H1 (cell line): ENCODE data around the gene MUSTN1. TPM values are rescaled to one million over a fixed set of nuclear protein-coding genes. Genes with fewer than 3 reads are reported as not detected.

Source experiments
- CTCF ChIA-PET: fragments of 300-600 bp; sonication (Branson Sonifier 250); formaldehyde crosslinking; loops from one replicate; lab custom pipeline; 2021; ENCODE audit not compliant: partially characterized antibody; lab: Charles Lee
- POLR2A ChIA-PET: fragments of 300-600 bp; sonication (Branson Sonifier 250); formaldehyde crosslinking; loops from one replicate; lab custom pipeline; 2021; ENCODE audit warnings: inconsistent platforms; ENCODE audit not compliant: partially characterized antibody; lab: Charles Lee
- DNase-seq, 2 experiments: peaks; one replicate each; pipeline versions ENCODE4 v3.0.0 to v3.0.0-alpha.2; 2010 to 2022; ENCODE audit warnings: low spot score in 2 of 2, low read depth in 1 of 2, mixed read lengths in 1 of 2
- FAIRE-seq: peaks from 2 replicates; lab custom pipeline; 2011; peaks lifted over from hg19 to GRCh38; lab: Jason Lieb, UNC
- H2AFZ ChIP-seq: 2 replicates; pipeline ENCODE4 v1.8.1; 2012; ENCODE audit warnings: low read length, inconsistent platforms
- H2AK5ac ChIP-seq: 2 replicates; pipeline ENCODE4 v1.6.1; 2013; ENCODE audit warnings: low read depth, low read length
- H2BK120ac ChIP-seq: replicated peaks from 2 replicates; pipeline ENCODE3; 2013; ENCODE audit warnings: low read depth, low read length, inconsistent platforms
- H2BK12ac ChIP-seq: 2 replicates; pipeline ENCODE4 v1.6.1; 2013; ENCODE audit warnings: low read depth, low read length
- H2BK15ac ChIP-seq: 2 replicates; pipeline ENCODE4 v1.6.1; 2013; ENCODE audit warnings: low read length
- H2BK20ac ChIP-seq: 2 replicates; pipeline ENCODE4 v1.6.1; 2013; ENCODE audit warnings: low read length
- H2BK5ac ChIP-seq: 2 replicates; pipeline ENCODE4 v1.6.1; 2013; ENCODE audit warnings: low read depth, low read length
- H3K14ac ChIP-seq: 2 replicates; pipeline ENCODE4 v1.6.1; 2013; ENCODE audit warnings: inconsistent platforms; ENCODE audit not compliant: insufficient read length
- H3K18ac ChIP-seq: 2 replicates; pipeline ENCODE4 v1.6.1; 2013; ENCODE audit warnings: low read length; ENCODE audit errors: extremely low read depth
- H3K23ac ChIP-seq: 2 replicates; pipeline ENCODE4 v1.6.1; 2013; ENCODE audit warnings: inconsistent platforms; ENCODE audit not compliant: insufficient read length
- H3K23me2 ChIP-seq: 2 replicates; pipeline ENCODE4 v1.6.1; 2013; ENCODE audit warnings: low read depth, low read length
- H3K27ac ChIP-seq: 2 replicates; pipeline ENCODE4 v1.6.1; 2011; ENCODE audit warnings: low read depth, low read length, inconsistent platforms
- H3K27me3 ChIP-seq, 4 experiments: replicated peaks in 1 of 4; 1 replicate in 1 of 4; 2 replicates in 3 of 4; pipeline versions ENCODE4 v1.6.1 to v1.8.1; 2011 to 2013; ENCODE audit warnings: low read length in 3 of 4, mild to moderate bottlenecking in 3 of 4, inconsistent platforms in 2 of 4, mixed read lengths in 2 of 4, moderate library complexity in 1 of 4; ENCODE audit not compliant: control insufficient read depth in 3 of 4, insufficient read depth in 3 of 4; ENCODE audit errors: extremely low read depth in 1 of 4
- H3K36me3 ChIP-seq, 4 experiments: 2 replicates each; pipeline versions ENCODE4 v1.6.1 to v1.8.1; 2011 to 2013; ENCODE audit warnings: mild to moderate bottlenecking in 4 of 4, low read length in 3 of 4, moderate library complexity in 2 of 4, control low read depth in 1 of 4, inconsistent platforms in 1 of 4; ENCODE audit not compliant: insufficient read depth in 4 of 4, control insufficient read depth in 2 of 4
- H3K4ac ChIP-seq: replicated peaks from 2 replicates; pipeline ENCODE3; 2013; ENCODE audit warnings: low read length, low read depth, mixed read lengths, inconsistent platforms; ENCODE audit not compliant: insufficient read length
- H3K4me1 ChIP-seq, 4 experiments: replicated peaks in 1 of 4; 1 replicate in 1 of 4; 2 replicates in 3 of 4; pipeline versions ENCODE4 v1.6.1 to v1.8.1; 2011 to 2013; ENCODE audit warnings: low read length in 3 of 4, inconsistent platforms in 2 of 4, mixed read lengths in 1 of 4; ENCODE audit not compliant: insufficient read depth in 4 of 4, control insufficient read depth in 3 of 4
- H3K4me2 ChIP-seq, 2 experiments: 2 replicates each; pipeline versions ENCODE4 v1.6.1 to v1.8.1; 2011 to 2013; ENCODE audit warnings: low read depth in 2 of 2, low read length in 2 of 2, control low read depth in 1 of 2, inconsistent platforms in 1 of 2, mild to moderate bottlenecking in 1 of 2; ENCODE audit not compliant: insufficient read depth in 1 of 2
- H3K4me3 ChIP-seq, 4 experiments: fragments of 200-600, 300-600 bp in 1 of 4; sonication (generic), shearing (Covaris generic), sonication (Bioruptor Twin) in 1 of 4; 2 replicates each; pipeline versions ENCODE4 v1.5.1 to v1.8.1; 2011 to 2016; ENCODE audit warnings: low read length in 4 of 4, low read depth in 3 of 4, control low read depth in 2 of 4, inconsistent platforms in 2 of 4, mild to moderate bottlenecking in 2 of 4, mixed read lengths in 1 of 4, moderate library complexity in 1 of 4; ENCODE audit not compliant: insufficient read depth in 2 of 4; ENCODE audit errors: extremely low read depth in 1 of 4
- H3K56ac ChIP-seq: replicated peaks from 2 replicates; pipeline ENCODE3; 2013; ENCODE audit warnings: low read depth, mild to moderate bottlenecking, mixed read lengths, low read length, inconsistent platforms; ENCODE audit not compliant: insufficient read length
- H3K79me1 ChIP-seq: 2 replicates; pipeline ENCODE4 v1.6.1; 2013; ENCODE audit warnings: low read depth, low read length, control low read depth
- H3K79me2 ChIP-seq, 2 experiments: 2 replicates each; pipeline versions ENCODE4 v1.6.1 to v1.8.1; 2012 to 2013; ENCODE audit warnings: low read length in 2 of 2, mild to moderate bottlenecking in 2 of 2, inconsistent platforms in 1 of 2; ENCODE audit not compliant: insufficient read depth in 2 of 2, control insufficient read depth in 1 of 2
- H3K9ac ChIP-seq, 4 experiments: replicated peaks in 1 of 4; 1 replicate in 1 of 4; 2 replicates in 3 of 4; pipeline versions ENCODE4 v1.6.1 to v1.8.1; 2011 to 2013; ENCODE audit warnings: low read depth in 3 of 4, low read length in 3 of 4, control low read depth in 2 of 4, mild to moderate bottlenecking in 2 of 4, moderate library complexity in 2 of 4, inconsistent platforms in 1 of 4; ENCODE audit errors: extremely low read depth in 1 of 4
- H3K9me3 ChIP-seq, 2 experiments: 2 replicates each; pipeline versions ENCODE4 v1.6.1 to v1.8.1; 2012 to 2013; ENCODE audit warnings: mild to moderate bottlenecking in 2 of 2, moderate library complexity in 2 of 2, control low read depth in 1 of 2, inconsistent platforms in 1 of 2, low read depth in 1 of 2, low read length in 1 of 2, mixed read lengths in 1 of 2; ENCODE audit not compliant: insufficient read depth in 2 of 2
- H4K20me1 ChIP-seq, 2 experiments: replicated peaks in 1 of 2; 2 replicates each; pipeline versions ENCODE3 to v1.8.1; 2011 to 2013; ENCODE audit warnings: inconsistent platforms in 2 of 2, low read length in 2 of 2, mild to moderate bottlenecking in 1 of 2; ENCODE audit not compliant: insufficient read depth in 2 of 2, control insufficient read depth in 1 of 2
- H4K5ac ChIP-seq: 2 replicates; pipeline ENCODE4 v1.6.1; 2013; ENCODE audit warnings: low read length, low read depth, mixed read lengths, inconsistent platforms; ENCODE audit not compliant: insufficient read length
- H4K8ac ChIP-seq: 2 replicates; pipeline ENCODE4 v1.8.0; 2013; ENCODE audit warnings: mild to moderate bottlenecking, moderate library complexity, low read length, inconsistent platforms; ENCODE audit not compliant: insufficient read depth; ENCODE audit errors: extremely low read depth
- H4K91ac ChIP-seq: replicated peaks from 2 replicates; pipeline ENCODE3; 2013; ENCODE audit warnings: low read length, mixed read lengths, inconsistent platforms; ENCODE audit not compliant: insufficient read length
- BRCA1 ChIP-seq: IDR thresholded peaks from 2 replicates; pipeline ENCODE4 v1.6.1; 2012; ENCODE audit warnings: low read depth, low read length, improper control_type of control experiment
- CHD2 ChIP-seq: IDR thresholded peaks from 2 replicates; pipeline ENCODE4 v1.6.1; 2012; ENCODE audit warnings: low read length, improper control_type of control experiment
- CTBP2 ChIP-seq: IDR thresholded peaks from 2 replicates; pipeline ENCODE4 v1.7.0; 2011; ENCODE audit warnings: borderline replicate concordance, mild to moderate bottlenecking, moderate library complexity, mixed read lengths, low read length; ENCODE audit not compliant: insufficient read depth, insufficient read length
- CTCF ChIP-seq, 3 experiments: IDR thresholded peaks; 1 replicate in 2 of 3; 2 replicates in 1 of 3; pipeline versions ENCODE4 v1.5.1 to v1.6.1; 2011; ENCODE audit warnings: low read length in 3 of 3, mild to moderate bottlenecking in 3 of 3, inconsistent platforms in 2 of 3, low read depth in 1 of 3, moderate library complexity in 1 of 3; ENCODE audit not compliant: insufficient read depth in 1 of 3; ENCODE audit errors: control extremely low read depth in 1 of 3
- EP300 ChIP-seq, 2 experiments: IDR thresholded peaks; 1 replicate in 1 of 2; 2 replicates in 1 of 2; pipeline ENCODE4 v1.6.1; 2011 to 2012; ENCODE audit warnings: low read depth in 2 of 2, low read length in 2 of 2, mild to moderate bottlenecking in 2 of 2, borderline replicate concordance in 1 of 2, inconsistent platforms in 1 of 2, moderate library complexity in 1 of 2
- GTF2F1 ChIP-seq: IDR thresholded peaks from 2 replicates; pipeline ENCODE4 v1.6.1; 2012; ENCODE audit warnings: low read depth, low read length, improper control_type of control experiment, borderline replicate concordance
- HDAC6 ChIP-seq: IDR thresholded peaks from one replicate; pipeline ENCODE4 v1.7.1; 2012; ENCODE audit warnings: low read depth, mild to moderate bottlenecking, inconsistent platforms, low read length, moderate library complexity
- MAFK ChIP-seq: IDR thresholded peaks from 2 replicates; pipeline ENCODE4 v1.6.1; 2012; ENCODE audit warnings: low read depth, mild to moderate bottlenecking, improper control_type of control experiment, low read length
- POLR2A ChIP-seq, 2 experiments: IDR thresholded peaks; 1 replicate in 1 of 2; 2 replicates in 1 of 2; pipeline ENCODE4 v1.6.1; 2011; ENCODE audit warnings: low read depth in 2 of 2, low read length in 2 of 2, mild to moderate bottlenecking in 2 of 2; ENCODE audit errors: control extremely low read depth in 1 of 2
- SIN3A ChIP-seq, 2 experiments: IDR thresholded peaks in 1 of 2; conservative IDR thresholded peaks in 1 of 2; 2 replicates each; pipeline ENCODE4 v1.6.1; 2011 to 2012; ENCODE audit warnings: low read length in 2 of 2, improper control_type of control experiment in 1 of 2, low read depth in 1 of 2, mild to moderate bottlenecking in 1 of 2
- WGBS, 2 experiments: shearing (Covaris generic) in 1 of 2; methylation state at CpG; one replicate each; pipeline versions ENCODE4 v1.1.6 to v1.1.7; 2013 to 2015; ENCODE audit warnings: low lambda C conversion rate in 2 of 2, mixed read lengths in 2 of 2, inconsistent platforms in 1 of 2, low coverage in 1 of 2, missing lambda C conversion rate in 1 of 2; ENCODE audit not compliant: insufficient replicate concordance in 2 of 2, insufficient coverage in 1 of 2, insufficient read length in 1 of 2; ENCODE audit errors: extremely low coverage in 1 of 2, missing lambda C conversion rate in 1 of 2; 5-methylcytosine and 5-hydroxymethylcytosine counted together
- polyA plus RNA-seq, 7 experiments: library from polyadenylated mRNA; depleted of rRNA in 3 of 7; stranded (reverse) in 5 of 7; unstranded in 2 of 7; fragments of >200 nt in 5 of 7; fragments of 200-250 nt in 2 of 7; gene quantifications; 1 replicate in 5 of 7; 2 replicates in 1 of 7; 4 replicates in 1 of 7; pipeline versions ENCODE4 v1.2.1 to v1.2.3, GENCODE V29; 2011 to 2013; ENCODE audit warnings: missing spikeins in 2 of 7, mixed read lengths in 2 of 7
- total RNA-seq: library from RNA; stranded (reverse); fragmentation: NEBNext Ultra II Directional; extraction: Animal tissue kit (Norgen Biotek cat#: 25700); gene quantifications from 2 replicates; pipeline ENCODE4 v1.2.1, GENCODE V29; 2021

Gene MUSTN1
- total and polyA plus RNA-seq, 2 of the 8 experiments (the other 6 are each of a cell fraction or from before 2014, with no cell fraction given) = 1.1 to 2.4 TPM

GRCh38 chr3:52845157-52845556 is 10.3 kb upstream of the MUSTN1 start:
- Histone ChIP-seq H3K4me1 (no peaks in the 10 kb centered on the region), H3K9me3 (no peaks in the 10 kb centered on the region), H3K4me3 (no peak overlapping the region), H3K56ac (no peak overlapping the region), H2BK120ac (no peak overlapping the region), H2BK5ac (no peak overlapping the region), H3K23ac (no peak overlapping the region), H3K27ac (0 out of 2 replicates have a peak overlapping the region, but pooled peaks have one; percentile 45), H3K4ac (no peak overlapping the region), H3K4me2 (no peak overlapping the region), H3K79me1 (no peaks in the 10 kb centered on the region; the same call in 1 of the 2 replicates), H2AK5ac (no peak overlapping the region), H3K36me3 (peaks cover 3 to 12% (median 10%) of the 10 kb centered on the region in 4 experiments; a peak in 7 of 8 replicates), H4K5ac (no peak overlapping the region), H3K14ac (no peak overlapping the region), H4K8ac (no peak overlapping the region), H3K23me2 (no peaks in the 10 kb centered on the region), H2BK15ac (no peak overlapping the region), H2AFZ (no peak overlapping the region), H2BK20ac (no peak overlapping the region), H3K18ac (no peak overlapping the region), H4K20me1 (peaks cover 2 to 3% of the 10 kb centered on the region in 2 experiments), H2BK12ac (no peak overlapping the region), H3K27me3 (no peaks in the 10 kb centered on the region), H4K91ac (no peak overlapping the region), H3K9ac (no peak overlapping the region), H3K79me2 (no peaks in the 10 kb centered on the region)
- TF ChIP-seq CTCF (IDR thresholded peaks at IDR 0.05; ENCODE audit: control extremely low read depth in 1 of 3, insufficient read depth in 1 of 3, low read depth in 1 of 3, low read length in 3 of 3) = no peak
- no peak for TF ChIP-seq SIN3A (conservative IDR thresholded peaks at IDR 0.05 in 1 of 2, IDR thresholded peaks at IDR 0.05 in 1 of 2; ENCODE audit: low read depth in 1 of 2, low read length in 2 of 2)
- TF ChIP-seq CTBP2 = no peak
- no peak for TF ChIP-seq POLR2A (IDR thresholded peaks at IDR 0.05; ENCODE audit: control extremely low read depth in 1 of 2, low read depth in 2 of 2, low read length in 2 of 2)
- no peak for TF ChIP-seq MAFK
- TF ChIP-seq BRCA1 = no peak
- TF ChIP-seq HDAC6 = no peak
- no peak for TF ChIP-seq CHD2
- no peak for TF ChIP-seq EP300 (IDR thresholded peaks at IDR 0.05; ENCODE audit: borderline replicate concordance in 1 of 2, low read depth in 2 of 2, low read length in 2 of 2)
- no peak for TF ChIP-seq GTF2F1
- no peak for FAIRE-seq
- WGBS, 2 experiments = 77% methylated on average over 6 of the region's 6 CpGs; no CpG with 5 or more reads in 1 of the 2 experiments
- DNase-seq = no peak
- ChIA-PET POLR2A (interaction anchor here (1.1 kb wide), 1 partner anchor 351 kb away, joined by 3 read pairs; no protein-coding TSS in a partner anchor), CTCF (interaction anchor here (0.6 to 4.2 kb wide), 21 partner anchors 8 to 351 kb away, joined by 3 to 46 read pairs (median 4); partner anchors contain the start of gene MUSTN1)
